T-cell (primary cell): ENCODE results near the gene ISOC2. TPM values are rescaled to one million over a fixed set of nuclear protein-coding genes. Genes with fewer than 3 reads are reported as not detected.
A peak's percentile ranks its signal among the peaks of the same experiment; 100 is the strongest.

Experiments
- ATAC-seq, 4 experiments: fragments of 200-7000 bp in 3 of 4; fragments of 150-1000 bp in 1 of 4; cut with Tn5 transposase; replicated peaks in 1 of 4; 1 replicate in 3 of 4; 2 replicates in 1 of 4; pipeline ENCODE4 v1.10.0; 2021; ENCODE audit warnings: moderate library complexity in 3 of 4, mild to moderate bottlenecking in 2 of 4, moderate number of reproducible peaks in 1 of 4
- CTCF ChIA-PET, 2 donors: fragments of 300-600 bp; sonication (Branson Sonifier 250); formaldehyde crosslinking; loops; one replicate each; lab custom pipeline; 2022; ENCODE audit warnings: antibody characterized with exemption in 2 of 2; lab: Charles Lee
- POLR2A ChIA-PET, 2 donors: fragments of 300-600 bp; sonication (Branson Sonifier 250); formaldehyde crosslinking; loops; one replicate each; lab custom pipeline; 2022; ENCODE audit warnings: antibody characterized with exemption in 2 of 2; lab: Charles Lee
- DNase-seq, 35 experiments: peaks; one replicate each; pipeline versions ENCODE4 v3.0.0 to v3.0.0-alpha.2; 2013 to 2023
- H3K27ac ChIP-seq: one replicate; pipeline ENCODE4 v1.5.1; 2013; ENCODE audit warnings: low read length
- H3K27me3 ChIP-seq, 2 experiments: replicated peaks in 1 of 2; 1 replicate in 1 of 2; 2 replicates in 1 of 2; pipeline versions ENCODE4 v1.6.1 to v1.7.0; 2013; ENCODE audit warnings: low read length in 1 of 2, mixed read lengths in 1 of 2; ENCODE audit not compliant: control insufficient read depth in 2 of 2, insufficient read depth in 2 of 2; ENCODE audit errors: extremely low read depth in 1 of 2
- H3K36me3 ChIP-seq, 2 donors: 1 replicate in 1 of 2; 2 replicates in 1 of 2; pipeline versions ENCODE4 v1.6.1 to v1.7.0; 2013; ENCODE audit warnings: low read length in 1 of 2; ENCODE audit not compliant: control insufficient read depth in 2 of 2, insufficient read depth in 1 of 2; ENCODE audit errors: extremely low read depth in 1 of 2
- H3K4me1 ChIP-seq, 2 experiments: 1 replicate in 1 of 2; 2 replicates in 1 of 2; pipeline versions ENCODE4 v1.6.1 to v1.7.0; 2013; ENCODE audit warnings: low read length in 2 of 2, mixed read lengths in 1 of 2; ENCODE audit not compliant: insufficient read depth in 2 of 2, control insufficient read depth in 1 of 2; ENCODE audit errors: extremely low read depth in 1 of 2
- H3K4me3 ChIP-seq, 2 donors: 1 replicate in 1 of 2; 2 replicates in 1 of 2; pipeline versions ENCODE4 v1.5.1 to v1.7.0; 2013; ENCODE audit warnings: mild to moderate bottlenecking in 2 of 2, low read length in 1 of 2, moderate library complexity in 1 of 2; ENCODE audit not compliant: control insufficient read depth in 1 of 2; ENCODE audit errors: extremely low read depth in 1 of 2
- H3K9me3 ChIP-seq: 2 replicates; pipeline ENCODE4 v1.7.0; 2013
- H3K27ac Mint-ChIP-seq, 2 donors: one replicate each; pipeline ENCODE4 v1.8.0; 2020 to 2021; ENCODE audit warnings: mild to moderate bottlenecking in 2 of 2, mixed read lengths in 2 of 2
- H3K27me3 Mint-ChIP-seq, 2 donors: one replicate each; pipeline ENCODE4 v1.8.0; 2021 to 2022; ENCODE audit warnings: mixed read lengths in 2 of 2
- H3K36me3 Mint-ChIP-seq: one replicate; pipeline ENCODE4 v1.8.0; 2021; ENCODE audit warnings: mixed read lengths
- H3K4me1 Mint-ChIP-seq, 3 donors: one replicate each; pipeline ENCODE4 v1.8.0; 2020 to 2022; ENCODE audit warnings: mixed read lengths in 3 of 3, mild to moderate bottlenecking in 1 of 3
- H3K4me3 Mint-ChIP-seq, 3 donors: one replicate each; pipeline ENCODE4 v1.8.0; 2020 to 2022; ENCODE audit warnings: mild to moderate bottlenecking in 3 of 3, mixed read lengths in 3 of 3, moderate library complexity in 3 of 3
- H3K9me3 Mint-ChIP-seq, 3 donors: one replicate each; pipeline ENCODE4 v1.8.0; 2020 to 2022; ENCODE audit warnings: mixed read lengths in 3 of 3
- WGBS: methylation state at CpG from one replicate; pipeline ENCODE4 v1.1.5; 2013; ENCODE audit warnings: missing lambda C conversion rate; ENCODE audit not compliant: insufficient coverage; 5-methylcytosine and 5-hydroxymethylcytosine counted together
- total RNA-seq, 35 experiments: library from RNA in 6 of 35; stranded (reverse) in 6 of 35; fragments of 120-200 nt in 1 of 35; gene quantifications; one replicate each; pipeline versions ENCODE4 v1.2.1 to v1.2.4 and lab custom pipeline; 2013 to 2026

Gene ISOC2
- total RNA-seq, 5 donors from 2014 or later (not counting 1 experiment from before 2014, with no cell fraction given), result 6.8 to 18.9 (median 14.7) TPM

- peaks cover 8 to 11% of the 10 kb centered on the region in 2 donors for H3K36me3 ChIP-seq
- peaks cover 7 to 29% of the 10 kb centered on the region in 2 experiments for H3K4me1 ChIP-seq
- ChIA-PET POLR2A (interaction anchor here in 1 of 2 donors (0.6 kb wide), 1 partner anchor 146 kb away, joined by 9 read pairs; no protein-coding TSS in a partner anchor), CTCF (no interaction called here)
- H3K27ac ChIP-seq, result peak overlapping the region; percentile 65
- ATAC-seq (no peak), DNase-seq (no peak)
- H3K9me3 ChIP-seq, result no peaks in the 10 kb centered on the region
- 91% methylated on average over 45 of the region's 46 CpGs for WGBS
- Mint-ChIP-seq H3K4me3 (peak overlapping the region; percentile 54 to 83 (median 72)), H3K4me1 (peaks cover 14 to 23% (median 23%) of the 10 kb centered on the region in 3 donors), H3K36me3 (peaks cover 3% of the 10 kb centered on the region), H3K27me3 (no peaks in the 10 kb centered on the region), H3K9me3 (no peaks in the 10 kb centered on the region), H3K27ac (no peak overlapping the region)
- peaks cover 0 to 16% of the 10 kb centered on the region in 2 experiments for H3K27me3 ChIP-seq
- peak overlapping the region; percentile 55 to 67 for H3K4me3 ChIP-seq
These were observed 22.5 kb upstream of the ISOC2 start for GRCh38 chr19:55483706-55484592.

GRCh38 chr19:55482967-55483705 is 21.7 kb upstream of the ISOC2 start:
- POLR2A ChIA-PET, result no interaction called here

GRCh38 chr19:55482156-55482961 is 20.9 kb upstream of the ISOC2 start:
- Mint-ChIP-seq H3K9me3 (no peaks in the 10 kb centered on the region), H3K27me3 (no peaks in the 10 kb centered on the region), H3K4me3 (peak overlapping the region in 1 of 3 donors; percentile 25), H3K4me1 (peaks cover 27 to 37% (median 37%) of the 10 kb centered on the region in 3 donors), H3K36me3 (peaks cover 8% of the 10 kb centered on the region), H3K27ac (no peak overlapping the region)
- CTCF ChIA-PET, result interaction anchor here in 1 of 2 donors (0.5 kb wide), 1 partner anchor 335 kb away, joined by 3 read pairs; no protein-coding TSS in a partner anchor
- Histone ChIP-seq H3K27ac (no peak overlapping the region), H3K4me3 (no peak overlapping the region), H3K4me1 (peaks cover 7 to 40% of the 10 kb centered on the region in 2 experiments), H3K36me3 (peaks cover 8 to 11% of the 10 kb centered on the region in 2 donors), H3K9me3 (no peaks in the 10 kb centered on the region), H3K27me3 (peaks cover 0 to 16% of the 10 kb centered on the region in 2 experiments)
- ATAC-seq (no peak), DNase-seq (no peak)
- POLR2A ChIA-PET, result interaction anchor here in 1 of 2 donors (0.7 kb wide), 1 partner anchor 28 kb away, joined by 3 read pairs; no protein-coding TSS in a partner anchor
- WGBS, result 97% methylated on average over 67 of the region's 83 CpGs

More at GRCh38 chr19:55482967-55483705, 21.7 kb upstream of the ISOC2 start:
- no peaks in the 10 kb centered on the region for H3K27me3 Mint-ChIP-seq
- H3K4me1 ChIP-seq, result peaks cover 7 to 32% of the 10 kb centered on the region in 2 experiments
- H3K27ac ChIP-seq, result no peak overlapping the region
- CTCF ChIA-PET, result no interaction called here
- H3K27me3 ChIP-seq, result peaks cover 0 to 16% of the 10 kb centered on the region in 2 experiments
- H3K4me3 Mint-ChIP-seq, result peak overlapping the region in 1 of 3 donors; percentile 25
- H3K9me3 Mint-ChIP-seq, result no peaks in the 10 kb centered on the region
- peaks cover 5% of the 10 kb centered on the region for H3K36me3 Mint-ChIP-seq
- DNase-seq (no peak), ATAC-seq (no peak)
- H3K4me3 ChIP-seq, result no peak overlapping the region
- peaks cover 21 to 31% (median 31%) of the 10 kb centered on the region in 3 donors for H3K4me1 Mint-ChIP-seq
- H3K9me3 ChIP-seq, result no peaks in the 10 kb centered on the region
- WGBS, result 98% methylated on average over 37 of the region's 47 CpGs
- no peak overlapping the region for H3K27ac Mint-ChIP-seq
- peaks cover 8 to 11% of the 10 kb centered on the region in 2 donors for H3K36me3 ChIP-seq

GRCh38 chr19:55481794-55482155 is 20.3 kb upstream of the ISOC2 start:
- H3K4me1 ChIP-seq, result peaks cover 7 to 46% of the 10 kb centered on the region in 2 experiments
- ChIA-PET POLR2A (interaction anchor here in 1 of 2 donors (0.5 to 0.7 kb wide), 2 partner anchors 29 to 263 kb away, joined by 3 to 11 read pairs; no protein-coding TSS in a partner anchor), CTCF (interaction anchor here in 1 of 2 donors (0.5 kb wide), 1 partner anchor 335 kb away, joined by 3 read pairs; no protein-coding TSS in a partner anchor)
- ATAC-seq, result no peak
- H3K9me3 ChIP-seq, result no peaks in the 10 kb centered on the region
- no peak overlapping the region for H3K4me3 ChIP-seq
- Mint-ChIP-seq H3K4me1 (peaks cover 29 to 40% (median 37%) of the 10 kb centered on the region in 3 donors), H3K27ac (no peak overlapping the region), H3K27me3 (no peaks in the 10 kb centered on the region), H3K4me3 (no peak overlapping the region), H3K9me3 (no peaks in the 10 kb centered on the region), H3K36me3 (peaks cover 8% of the 10 kb centered on the region)
- H3K27me3 ChIP-seq, result peaks cover 0 to 16% of the 10 kb centered on the region in 2 experiments
- 99% methylated on average over 11 of the region's 40 CpGs for WGBS
- H3K27ac ChIP-seq, result no peak overlapping the region
- no peak for DNase-seq
- H3K36me3 ChIP-seq, result peaks cover 8 to 11% of the 10 kb centered on the region in 2 donors

GRCh38 chr19:55481148-55481793 is 19.8 kb upstream of the ISOC2 start:
- Mint-ChIP-seq H3K36me3 (peaks cover 8% of the 10 kb centered on the region), H3K4me3 (no peak overlapping the region), H3K27me3 (no peaks in the 10 kb centered on the region), H3K4me1 (peaks cover 29 to 40% (median 37%) of the 10 kb centered on the region in 3 donors), H3K9me3 (no peaks in the 10 kb centered on the region), H3K27ac (no peak overlapping the region)
- Histone ChIP-seq H3K9me3 (no peaks in the 10 kb centered on the region), H3K27ac (no peak overlapping the region), H3K4me3 (no peak overlapping the region), H3K27me3 (peaks cover 0 to 16% of the 10 kb centered on the region in 2 experiments), H3K36me3 (peaks cover 8 to 11% of the 10 kb centered on the region in 2 donors), H3K4me1 (peaks cover 7 to 46% of the 10 kb centered on the region in 2 experiments)
- WGBS, result 97% methylated on average over 52 of the region's 52 CpGs
- POLR2A ChIA-PET, result interaction anchor here in 1 of 2 donors (0.5 to 0.7 kb wide), 2 partner anchors 29 to 263 kb away, joined by 3 to 11 read pairs; no protein-coding TSS in a partner anchor
- ATAC-seq, result no peak
- no peak for DNase-seq
- CTCF ChIA-PET, result no interaction called here
